A673 (cell line): ENCODE measurements around the gene SLC2A14.

ENCODE experiments used
- CTCF ChIP-seq: fragments of 300-800, 200-600 bp; sonication (generic); conservative IDR thresholded peaks from 2 replicates; pipeline ENCODE4 v1.5.1; 2017; ENCODE audit warnings: low read depth, mild to moderate bottlenecking, antibody characterized with exemption, low read length, moderate library complexity, mixed read lengths
- EZH2 ChIP-seq: fragments of 200-600 bp; sonication (generic); IDR thresholded peaks from 2 replicates; pipeline ENCODE4 v1.6.1; 2017; ENCODE audit warnings: borderline replicate concordance, low read depth, mild to moderate bottlenecking, mixed read lengths, antibody characterized with exemption, low read length; ENCODE audit not compliant: poor library complexity, severe bottlenecking

- TF ChIP-seq CTCF (no peak), EZH2 (no peak)
Observed at GRCh38 chr12:7781274-7781673, 91.4 kb downstream of the SLC2A14 start.
